A204.1 (cell line): ENCODE results near the gene TOMM7.
"Not testable (repeated sequence)": the region's sequence is repeated elsewhere in the genome, so short reads cannot be mapped to it uniquely, and the experiment has no call there.

Experiments used
- FAIRE-seq: peaks from 2 replicates; lab custom pipeline; 2012; peaks lifted over from hg19 to GRCh38; lab: Jason Lieb, UNC

Gene TOMM7

GRCh38 chr7:22853674-22854157 is 31.1 kb upstream of the TOMM7 start:
- FAIRE-seq, result no peak

- FAIRE-seq, result no peak
Observed at GRCh38 chr7:22853138-22853537, 30.5 kb upstream of the TOMM7 start.

GRCh38 chr7:22851145-22851544 is 28.5 kb upstream of the TOMM7 start:
- no peak for FAIRE-seq

- not testable (repeated sequence) for FAIRE-seq
Observed at GRCh38 chr7:22850394-22850793, 27.7 kb upstream of the TOMM7 start.

- no peak for FAIRE-seq
Observed at GRCh38 chr7:22849662-22850061, 27.0 kb upstream of the TOMM7 start.

GRCh38 chr7:22849172-22849571 is 26.5 kb upstream of the TOMM7 start:
- FAIRE-seq, result no peak

GRCh38 chr7:22846961-22847360 is 24.3 kb upstream of the TOMM7 start:
- FAIRE-seq, result no peak

- FAIRE-seq, result no peak
Observed at GRCh38 chr7:22845221-22845834, 22.7 kb upstream of the TOMM7 start.

GRCh38 chr7:22843681-22844309 is 21.1 kb upstream of the TOMM7 start:
- no peak for FAIRE-seq

GRCh38 chr7:22842973-22843372 is 20.3 kb upstream of the TOMM7 start:
- no peak for FAIRE-seq

- FAIRE-seq, result no peak
Observed at GRCh38 chr7:22842383-22842941, 19.8 kb upstream of the TOMM7 start.

- FAIRE-seq, result no peak
Observed at GRCh38 chr7:22841954-22842353, 19.3 kb upstream of the TOMM7 start.

- no peak for FAIRE-seq
Observed at GRCh38 chr7:22837308-22837707, 14.7 kb upstream of the TOMM7 start.

GRCh38 chr7:22836506-22836905 is 13.9 kb upstream of the TOMM7 start:
- FAIRE-seq, result not testable (repeated sequence)

- no peak for FAIRE-seq
Observed at GRCh38 chr7:22833957-22834356, 11.3 kb upstream of the TOMM7 start.

GRCh38 chr7:22833113-22833855 is 10.6 kb upstream of the TOMM7 start:
- no peak for FAIRE-seq

GRCh38 chr7:22832401-22832800 is 9.8 kb upstream of the TOMM7 start:
- no peak for FAIRE-seq

- no peak for FAIRE-seq
Observed at GRCh38 chr7:22831602-22832305, 9.1 kb upstream of the TOMM7 start.

- FAIRE-seq, result no peak
Observed at GRCh38 chr7:22827563-22827962, 4.9 kb upstream of the TOMM7 start.

- no peak for FAIRE-seq
Observed at GRCh38 chr7:22826593-22826992, 3.9 kb upstream of the TOMM7 start.

GRCh38 chr7:22824760-22825159 is 2.1 kb upstream of the TOMM7 start:
- FAIRE-seq, result no peak

- FAIRE-seq, result no peak
Observed at GRCh38 chr7:22823142-22823497, 471 bp upstream of the TOMM7 start.
